Osteocyte (in vitro differentiated cells): ENCODE measurements around the gene RASSF4. TPM values are rescaled to one million over a fixed set of nuclear protein-coding genes. Genes with fewer than 3 reads are reported as not detected.

Experiments used
- DNase-seq: peaks from one replicate; pipeline ENCODE4 v3.0.0; 2021; ENCODE audit warnings: mixed read lengths; ENCODE audit not compliant: unreplicated experiment; ENCODE audit errors: extremely low spot score
- H3K27ac Mint-ChIP-seq: one replicate; pipeline ENCODE4 v1.8.0; 2021; ENCODE audit warnings: mild to moderate bottlenecking, mixed read lengths; ENCODE audit not compliant: unreplicated experiment
- H3K27me3 Mint-ChIP-seq: one replicate; pipeline ENCODE4 v1.8.0; 2021; ENCODE audit warnings: mixed read lengths; ENCODE audit not compliant: unreplicated experiment
- H3K36me3 Mint-ChIP-seq: one replicate; pipeline ENCODE4 v1.8.0; 2021; ENCODE audit warnings: mixed read lengths; ENCODE audit not compliant: unreplicated experiment
- H3K4me1 Mint-ChIP-seq: one replicate; pipeline ENCODE4 v1.8.0; 2021; ENCODE audit warnings: mixed read lengths; ENCODE audit not compliant: unreplicated experiment
- H3K4me3 Mint-ChIP-seq: one replicate; pipeline ENCODE4 v1.8.0; 2021; ENCODE audit warnings: mild to moderate bottlenecking, moderate library complexity, mixed read lengths; ENCODE audit not compliant: unreplicated experiment
- H3K9me3 Mint-ChIP-seq: one replicate; pipeline ENCODE4 v1.8.0; 2021; ENCODE audit warnings: mixed read lengths; ENCODE audit not compliant: unreplicated experiment
- total RNA-seq: library from RNA; stranded (reverse); gene quantifications from 2 replicates; pipeline ENCODE4 v1.2.1, GENCODE V29; 2021
- TF ChIP-seq, protein P1 (sequence below): fragments of 200-600 bp; sonication (generic); IDR thresholded peaks from 2 replicates; pipeline ENCODE4 v1.5.0; 2021; ENCODE audit warnings: antibody characterized with exemption, mild to moderate bottlenecking, moderate library complexity

The RASSF4 gene
- total RNA-seq, 1 donor from 2014 or later, result 11.8 TPM

DNA sequence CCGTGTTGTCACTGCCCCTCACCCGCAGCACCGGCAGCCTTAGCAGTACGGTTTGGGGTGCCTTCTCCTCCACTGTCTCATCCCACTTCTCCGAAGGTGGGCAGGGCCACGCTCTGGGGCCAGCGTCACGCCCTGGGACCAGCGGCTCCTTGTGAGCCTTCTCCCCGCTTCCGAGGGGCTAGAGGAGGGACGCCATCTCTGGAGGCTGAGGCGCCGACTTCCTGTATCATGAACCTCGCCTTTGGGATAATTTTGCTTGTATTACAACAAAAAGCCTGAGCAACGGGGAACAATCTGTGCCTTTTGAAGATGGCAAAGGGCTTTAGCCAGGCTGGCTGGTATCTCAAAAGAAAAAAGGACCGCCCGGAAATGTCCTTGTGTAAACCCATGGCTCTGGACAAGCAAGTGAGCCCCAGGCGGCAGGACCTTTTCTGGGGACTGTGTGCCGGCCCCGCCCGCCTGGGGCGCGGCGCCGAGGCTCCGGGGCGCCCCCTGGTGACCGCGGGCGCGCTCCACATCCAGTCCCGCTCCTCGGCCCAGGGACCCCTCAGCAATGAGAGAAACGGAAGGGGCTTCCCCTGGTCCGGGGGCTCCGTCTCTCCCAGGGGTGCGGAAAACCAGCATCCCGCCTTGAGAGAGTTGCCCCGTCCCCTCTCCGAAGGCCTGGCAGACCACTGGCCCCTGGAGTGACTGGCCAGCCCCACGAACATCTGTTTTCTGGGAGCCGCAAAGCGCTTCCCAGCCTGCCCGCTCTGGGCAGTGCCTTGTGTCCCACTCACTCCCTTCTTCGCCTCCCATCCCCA lies 15.2 kb downstream of the RASSF4 start:
- H3K36me3 Mint-ChIP-seq, result peaks cover 7% of the 10 kb centered on the region
- H3K27me3 Mint-ChIP-seq, result no peaks in the 10 kb centered on the region
- DNase-seq, result peak; percentile 90
- no peaks in the 10 kb centered on the region for H3K9me3 Mint-ChIP-seq
- H3K4me3 Mint-ChIP-seq, result peak overlapping the region; percentile 29
- peak overlapping the region; percentile 57 for H3K27ac Mint-ChIP-seq
- TF ChIP-seq, protein P1, sequence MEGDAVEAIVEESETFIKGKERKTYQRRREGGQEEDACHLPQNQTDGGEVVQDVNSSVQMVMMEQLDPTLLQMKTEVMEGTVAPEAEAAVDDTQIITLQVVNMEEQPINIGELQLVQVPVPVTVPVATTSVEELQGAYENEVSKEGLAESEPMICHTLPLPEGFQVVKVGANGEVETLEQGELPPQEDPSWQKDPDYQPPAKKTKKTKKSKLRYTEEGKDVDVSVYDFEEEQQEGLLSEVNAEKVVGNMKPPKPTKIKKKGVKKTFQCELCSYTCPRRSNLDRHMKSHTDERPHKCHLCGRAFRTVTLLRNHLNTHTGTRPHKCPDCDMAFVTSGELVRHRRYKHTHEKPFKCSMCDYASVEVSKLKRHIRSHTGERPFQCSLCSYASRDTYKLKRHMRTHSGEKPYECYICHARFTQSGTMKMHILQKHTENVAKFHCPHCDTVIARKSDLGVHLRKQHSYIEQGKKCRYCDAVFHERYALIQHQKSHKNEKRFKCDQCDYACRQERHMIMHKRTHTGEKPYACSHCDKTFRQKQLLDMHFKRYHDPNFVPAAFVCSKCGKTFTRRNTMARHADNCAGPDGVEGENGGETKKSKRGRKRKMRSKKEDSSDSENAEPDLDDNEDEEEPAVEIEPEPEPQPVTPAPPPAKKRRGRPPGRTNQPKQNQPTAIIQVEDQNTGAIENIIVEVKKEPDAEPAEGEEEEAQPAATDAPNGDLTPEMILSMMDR, result peak; percentile 98
- H3K4me1 Mint-ChIP-seq, result peaks cover 54% of the 10 kb centered on the region

DNA sequence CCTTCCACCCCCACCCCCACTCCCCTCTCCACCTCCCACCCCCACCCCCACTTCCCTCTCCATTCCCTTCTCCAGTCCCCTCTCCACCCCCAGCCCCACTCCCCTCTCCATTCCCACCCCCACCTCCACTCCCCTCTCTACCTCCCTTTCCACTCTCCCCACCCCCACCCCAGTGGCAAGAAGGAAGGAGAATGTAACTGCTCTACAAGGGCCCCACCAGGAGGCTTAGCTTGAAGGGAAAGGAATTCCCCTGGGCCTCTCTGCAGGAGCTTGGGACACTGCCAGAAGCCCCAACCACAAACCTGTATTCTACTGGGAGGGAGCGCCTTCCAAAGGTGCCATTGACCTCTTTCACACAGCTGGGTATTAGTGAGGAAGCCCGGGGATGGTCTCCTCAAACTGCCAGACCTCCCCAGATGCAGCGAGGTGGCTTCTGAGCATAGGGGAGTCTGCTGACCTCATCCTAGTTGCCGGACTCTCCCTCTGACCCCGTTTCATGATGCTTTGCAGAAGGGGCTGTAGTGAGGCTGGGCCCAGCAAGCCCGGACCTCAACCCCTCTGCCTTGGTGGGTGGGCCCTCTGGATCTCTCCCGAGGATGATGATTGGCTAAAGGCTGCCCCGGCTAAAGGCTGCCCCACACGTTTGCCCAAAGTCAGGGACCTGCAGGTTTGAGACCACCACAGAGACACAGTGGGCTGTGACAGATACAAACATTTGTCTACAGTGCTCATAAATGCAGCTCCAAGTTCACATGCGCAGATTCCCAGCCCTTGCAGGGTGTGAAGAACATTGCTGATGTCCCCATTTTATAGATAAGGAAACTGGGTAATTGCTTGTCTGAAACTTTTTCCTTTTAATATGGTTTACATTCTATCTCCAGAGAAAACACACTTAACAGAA lies 16.1 kb downstream of the RASSF4 start:
- H3K4me1 Mint-ChIP-seq, result peaks cover 62% of the 10 kb centered on the region
- H3K27ac Mint-ChIP-seq, result peak overlapping the region; percentile 23
- no peaks in the 10 kb centered on the region for H3K9me3 Mint-ChIP-seq
- DNase-seq, result no peak
- H3K36me3 Mint-ChIP-seq, result peaks cover 5% of the 10 kb centered on the region
- no peaks in the 10 kb centered on the region for H3K27me3 Mint-ChIP-seq
- no peak overlapping the region for H3K4me3 Mint-ChIP-seq
- TF ChIP-seq, protein P1, result no peak

DNA sequence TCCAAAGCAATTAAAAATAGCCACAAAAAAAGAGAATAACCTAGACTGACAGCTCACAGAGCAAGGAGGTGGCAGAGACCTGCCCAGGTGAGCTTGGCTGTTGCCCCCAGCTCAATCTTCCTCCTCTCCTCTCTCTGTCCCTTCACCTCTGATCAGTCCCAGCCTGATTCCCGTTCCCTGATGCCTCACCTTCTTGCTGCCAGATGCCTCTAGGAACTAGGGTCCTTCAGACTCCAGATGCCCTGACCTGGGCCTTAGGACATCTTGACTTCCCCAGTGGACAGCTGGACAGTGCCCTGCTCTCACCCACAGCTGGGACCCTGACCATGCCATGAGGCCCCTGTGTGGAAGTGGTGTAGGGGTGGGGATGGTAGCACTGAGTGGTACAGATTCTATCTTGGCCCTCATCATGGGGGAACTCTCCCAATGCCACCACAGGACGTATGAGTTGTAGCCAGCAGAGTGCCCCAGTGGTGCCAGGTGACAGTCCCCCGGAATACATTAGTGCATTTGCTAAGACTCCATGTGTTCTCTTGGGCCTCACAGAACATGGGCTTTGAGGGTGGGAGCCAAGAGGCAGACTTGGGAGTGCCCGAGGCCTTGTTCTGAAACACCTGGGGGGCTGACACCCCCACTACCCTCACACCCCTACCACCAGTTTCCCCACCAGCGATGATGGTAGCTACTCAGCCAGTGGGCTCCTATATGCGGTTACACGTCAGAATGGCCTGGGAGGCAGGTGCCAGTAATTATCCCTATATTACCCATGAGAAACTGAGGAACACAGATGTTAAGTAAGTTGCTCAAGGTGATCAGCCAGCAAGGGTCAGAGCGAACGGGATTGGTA lies 17.0 kb downstream of the RASSF4 start:
- TF ChIP-seq, protein P1, result no peak
- peak overlapping the region; percentile 55 for H3K4me3 Mint-ChIP-seq
- peak overlapping the region; percentile 63 for H3K27ac Mint-ChIP-seq
- no peak for DNase-seq
- H3K4me1 Mint-ChIP-seq, result peaks cover 71% of the 10 kb centered on the region
- peaks cover 5% of the 10 kb centered on the region for H3K36me3 Mint-ChIP-seq
- no peaks in the 10 kb centered on the region for H3K9me3 Mint-ChIP-seq
- H3K27me3 Mint-ChIP-seq, result no peaks in the 10 kb centered on the region

DNA sequence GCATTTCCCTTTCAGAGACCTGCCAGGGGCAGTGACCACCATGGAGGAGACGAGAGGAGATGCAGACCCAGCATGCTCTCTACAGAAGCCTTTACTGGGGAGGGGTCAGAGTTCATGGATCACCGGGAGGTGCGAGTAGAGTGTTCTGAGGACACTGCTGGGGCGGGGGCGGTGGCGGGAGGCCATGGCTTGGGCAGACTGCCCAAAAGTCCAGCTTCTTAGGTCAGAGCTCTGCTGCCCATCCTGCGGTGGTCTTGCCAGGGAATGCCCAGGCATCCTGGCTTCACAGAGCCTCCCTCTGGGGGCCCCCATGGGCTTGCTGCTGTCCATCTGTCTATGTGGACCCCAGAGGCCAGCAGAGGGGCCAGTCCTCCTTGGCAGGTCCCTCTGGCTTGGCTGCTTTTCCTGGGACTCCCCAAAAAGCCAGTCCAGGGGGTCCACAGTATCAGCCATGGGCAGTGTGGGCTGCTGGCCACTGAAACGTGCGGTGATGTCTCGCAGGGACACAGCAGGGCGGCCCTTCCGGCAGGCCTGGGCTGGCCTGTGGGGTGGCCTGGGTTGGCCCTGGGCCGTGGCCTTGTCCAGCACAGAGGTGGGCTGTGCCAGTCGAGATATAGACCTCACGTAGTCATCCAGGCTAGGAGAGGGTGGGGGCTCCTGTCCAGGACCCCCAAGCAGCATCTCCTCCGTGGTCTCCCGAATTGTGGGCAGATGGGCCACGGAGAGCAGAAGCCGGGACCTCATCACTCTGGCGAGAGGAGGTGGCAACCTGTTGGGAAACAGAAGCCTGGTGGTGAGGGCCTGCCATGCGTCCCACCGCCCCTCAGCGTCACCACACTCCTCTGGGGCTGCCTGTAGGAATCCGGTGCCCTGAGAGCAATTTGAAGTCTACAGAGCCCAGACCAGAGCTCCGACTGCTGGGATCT lies 17.9 kb downstream of the RASSF4 start:
- H3K4me1 Mint-ChIP-seq, result peaks cover 79% of the 10 kb centered on the region
- DNase-seq, result no peak
- peak overlapping the region; percentile 88 for H3K27ac Mint-ChIP-seq
- no peaks in the 10 kb centered on the region for H3K9me3 Mint-ChIP-seq
- peaks cover 3% of the 10 kb centered on the region for H3K36me3 Mint-ChIP-seq
- peak overlapping the region; percentile 78 for H3K4me3 Mint-ChIP-seq
- TF ChIP-seq, protein P1, result no peak
- no peaks in the 10 kb centered on the region for H3K27me3 Mint-ChIP-seq
